Spleen (tissue), 11 donors: ENCODE results near the gene SLIT3. TPM values are rescaled to one million over a fixed set of nuclear protein-coding genes. Genes with fewer than 3 reads are reported as not detected.

ENCODE experiments used
- DNase-seq: peaks from one replicate; pipeline ENCODE4 v3.0.0-alpha.2; 2020
- H3K27ac ChIP-seq, 8 donors: fragments of 200-600 bp; sonication (generic) in 7 of 8; 1 replicate in 4 of 8; 2 replicates in 4 of 8; pipeline versions ENCODE4 v1.5.0 to v1.8.0; 2016 to 2021; ENCODE audit warnings: inconsistent platforms in 4 of 8, mild to moderate bottlenecking in 4 of 8, moderate library complexity in 1 of 8
- H3K27me3 ChIP-seq, 7 donors: fragments of 200-600 bp; sonication (generic) in 6 of 7; replicated peaks in 1 of 7; 1 replicate in 4 of 7; 2 replicates in 3 of 7; pipeline versions ENCODE4 v1.5.0 to v1.8.0; 2016 to 2021; ENCODE audit warnings: inconsistent platforms in 3 of 7, mild to moderate bottlenecking in 1 of 7
- H3K36me3 ChIP-seq, 6 donors: fragments of 200-600 bp; sonication (generic) in 5 of 6; 1 replicate in 4 of 6; 2 replicates in 2 of 6; pipeline versions ENCODE4 v1.5.0 to v1.8.0; 2016 to 2021; ENCODE audit warnings: inconsistent platforms in 2 of 6
- H3K4me1 ChIP-seq, 6 donors: fragments of 200-600 bp; sonication (generic) in 5 of 6; 1 replicate in 3 of 6; 2 replicates in 3 of 6; pipeline versions ENCODE4 v1.5.0 to v1.8.0; 2016 to 2021; ENCODE audit warnings: inconsistent platforms in 3 of 6
- H3K4me3 ChIP-seq, 8 donors: fragments of 200-600 bp; sonication (generic) in 7 of 8; 1 replicate in 4 of 8; 2 replicates in 4 of 8; pipeline versions ENCODE4 v1.5.0 to v1.8.0; 2016 to 2021; ENCODE audit warnings: inconsistent platforms in 4 of 8, mild to moderate bottlenecking in 4 of 8, moderate library complexity in 2 of 8
- H3K9me3 ChIP-seq, 8 donors: fragments of 200-600 bp; sonication (generic) in 7 of 8; 1 replicate in 4 of 8; 2 replicates in 4 of 8; pipeline versions ENCODE4 v1.5.0 to v1.8.0; 2016 to 2021; ENCODE audit warnings: inconsistent platforms in 4 of 8
- CTCF ChIP-seq, 11 experiments: fragments of 200-600 bp in 7 of 11; fragments of 450-650 bp in 4 of 11; sonication (generic) in 4 of 11; IDR thresholded peaks in 8 of 11; conservative IDR thresholded peaks in 3 of 11; 1 replicate in 7 of 11; 2 replicates in 4 of 11; pipeline versions ENCODE4 v1.4.0 to v1.8.0; 2016 to 2021; ENCODE audit warnings: antibody characterized with exemption in 11 of 11, inconsistent platforms in 4 of 11, mild to moderate bottlenecking in 1 of 11
- POLR2A ChIP-seq, 3 donors: fragments of 450-650 bp; IDR thresholded peaks; one replicate each; pipeline ENCODE4 v1.5.1; 2017; ENCODE audit warnings: antibody characterized with exemption in 3 of 3, mild to moderate bottlenecking in 1 of 3
- POLR2AphosphoS5 ChIP-seq, 3 donors: sonication (generic); formaldehyde crosslinking; IDR thresholded peaks; one replicate each; pipeline ENCODE4 v1.5.1; 2017; ENCODE audit warnings: antibody characterized with exemption in 3 of 3
- WGBS, 5 donors: extraction: QIAGEN DNeasy Blood & Tissue Kit in 3 of 5; methylation state at CpG; one replicate each; pipeline versions ENCODE4 v1.1.5 to v1.1.7; 2013 to 2018; 5-methylcytosine and 5-hydroxymethylcytosine counted together
- intact Hi-C: fragments of 100-400 bp; cut with DNase I; formaldehyde crosslinking; loops from one replicate; pipeline ENCODE4 v1.15.0; 2023; ENCODE audit warnings: low total_unique reads
- polyA plus RNA-seq, 3 donors: library from polyadenylated mRNA; stranded (reverse); fragments of 200-250 nt; gene quantifications; one replicate each; pipeline ENCODE4 v1.2.1, GENCODE V29; 2013
- total RNA-seq, 7 donors: library from RNA; depleted of rRNA in 3 of 7; stranded (reverse); fragments of >200 nt in 3 of 7; fragmentation: NEBNext Ultra II Directional in 4 of 7; extraction: Animal tissue kit (Norgen Biotek cat#: 25700) in 4 of 7; gene quantifications; one replicate each; pipeline versions ENCODE4 v1.1.0 to v1.2.1, GENCODE V29; 2016 to 2021
- donor health status: healthy with polysubstance abuse.
- donor health status: DM: no; HTN: no; CAD: no; lungs with moderate emphysema.
- donor health status: DM: no; HTN: no; CAD: no.
- donor health status: Bipolar disorder and iron deficiency.
- donor health status: healthy.
- donor health status: DM: no; HTN: no; CAD: no.
- donor health status: DM: yes; HTN: yes; CAD: no.

The SLIT3 gene
- total and polyA plus RNA-seq, 10 donors: 0.33 to 54.0 (median 13.2) TPM

- TF ChIP-seq POLR2A (IDR thresholded peaks at IDR 0.05) (no peak), POLR2AphosphoS5 (IDR thresholded peaks at IDR 0.05) (no peak), CTCF (IDR thresholded peaks at IDR 0.05 in 8 of 11, conservative IDR thresholded peaks at IDR 0.05 in 3 of 11) (no peak)
- no peak for DNase-seq
- H3K36me3 ChIP-seq: no peaks in the 10 kb centered on the region
Measured at GRCh38 chr5:168972731-168973130, 328.2 kb downstream of the SLIT3 start.

GRCh38 chr5:168971100-168971499 lies 329.8 kb downstream of the SLIT3 start:
- H3K27me3 ChIP-seq: peaks cover 0 to 15% (median 0%) of the 10 kb centered on the region in 7 donors
- H3K36me3 ChIP-seq: no peaks in the 10 kb centered on the region
- no peak overlapping the region for H3K27ac ChIP-seq
- H3K9me3 ChIP-seq: no peaks in the 10 kb centered on the region
- H3K4me1 ChIP-seq: no peaks in the 10 kb centered on the region
- WGBS, 5 donors: 79 to 85% (median 84%) methylated on average over 4 of the region's 4 CpGs
- no peak overlapping the region for H3K4me3 ChIP-seq
- TF ChIP-seq POLR2A (IDR thresholded peaks at IDR 0.05) (no peak), CTCF (IDR thresholded peaks at IDR 0.05 in 8 of 11, conservative IDR thresholded peaks at IDR 0.05 in 3 of 11) (no peak), POLR2AphosphoS5 (IDR thresholded peaks at IDR 0.05) (no peak)
- no peak for DNase-seq
- intact Hi-C loops: no loop called here

More at GRCh38 chr5:168972731-168973130, 328.2 kb downstream of the SLIT3 start:
- Histone ChIP-seq H3K4me1 (no peaks in the 10 kb centered on the region), H3K27me3 (peaks cover 0 to 15% (median 0%) of the 10 kb centered on the region in 7 donors), H3K27ac (no peak overlapping the region), H3K4me3 (no peak overlapping the region), H3K9me3 (no peaks in the 10 kb centered on the region)
- intact Hi-C loops: no loop called here
- 65 to 90% (median 75%) methylated on average over 3 of the region's 3 CpGs for WGBS, 5 donors

GRCh38 chr5:168969326-168969886 lies 331.5 kb downstream of the SLIT3 start:
- DNase-seq: no peak
- Histone ChIP-seq H3K4me1 (no peaks in the 10 kb centered on the region), H3K36me3 (no peaks in the 10 kb centered on the region), H3K27ac (no peak overlapping the region), H3K4me3 (no peak overlapping the region), H3K9me3 (no peaks in the 10 kb centered on the region), H3K27me3 (peaks cover 0 to 7% (median 0%) of the 10 kb centered on the region in 7 donors)
- intact Hi-C loops: no loop called here
- 68 to 78% (median 73%) methylated on average over 8 of the region's 8 CpGs for WGBS, 5 donors
- no peak for TF ChIP-seq POLR2A (IDR thresholded peaks at IDR 0.05)
- TF ChIP-seq CTCF (IDR thresholded peaks at IDR 0.05 in 8 of 11, conservative IDR thresholded peaks at IDR 0.05 in 3 of 11): no peak
- TF ChIP-seq POLR2AphosphoS5 (IDR thresholded peaks at IDR 0.05): no peak

GRCh38 chr5:168967882-168968620 lies 332.9 kb downstream of the SLIT3 start:
- TF ChIP-seq CTCF (IDR thresholded peaks at IDR 0.05 in 8 of 11, conservative IDR thresholded peaks at IDR 0.05 in 3 of 11) (no peak), POLR2A (IDR thresholded peaks at IDR 0.05) (no peak), POLR2AphosphoS5 (IDR thresholded peaks at IDR 0.05) (no peak)
- H3K4me3 ChIP-seq: no peak overlapping the region
- no peaks in the 10 kb centered on the region for H3K4me1 ChIP-seq
- intact Hi-C loops: no loop called here
- peaks cover 0 to 5% (median 0%) of the 10 kb centered on the region in 7 donors for H3K27me3 ChIP-seq
- DNase-seq: no peak
- WGBS, 5 donors: 72 to 79% (median 74%) methylated on average over 7 of the region's 7 CpGs
- H3K27ac ChIP-seq: no peak overlapping the region
- H3K36me3 ChIP-seq: no peaks in the 10 kb centered on the region
- H3K9me3 ChIP-seq: no peaks in the 10 kb centered on the region
